Kasumi-1 (cell line): Measurements from ENCODE around the gene OPTN.
A peak's percentile ranks its signal among the peaks of the same experiment; 100 is the strongest.
"Not testable (repeated sequence)": the region's sequence is repeated elsewhere in the genome, so short reads cannot be mapped to it uniquely, and the experiment has no call there.

Experiments
- DNase-seq, 2 experiments: peaks; one replicate each; lab custom pipeline; 2025; lab: John Stamatoyannopoulos, UW

Gene OPTN

DNA sequence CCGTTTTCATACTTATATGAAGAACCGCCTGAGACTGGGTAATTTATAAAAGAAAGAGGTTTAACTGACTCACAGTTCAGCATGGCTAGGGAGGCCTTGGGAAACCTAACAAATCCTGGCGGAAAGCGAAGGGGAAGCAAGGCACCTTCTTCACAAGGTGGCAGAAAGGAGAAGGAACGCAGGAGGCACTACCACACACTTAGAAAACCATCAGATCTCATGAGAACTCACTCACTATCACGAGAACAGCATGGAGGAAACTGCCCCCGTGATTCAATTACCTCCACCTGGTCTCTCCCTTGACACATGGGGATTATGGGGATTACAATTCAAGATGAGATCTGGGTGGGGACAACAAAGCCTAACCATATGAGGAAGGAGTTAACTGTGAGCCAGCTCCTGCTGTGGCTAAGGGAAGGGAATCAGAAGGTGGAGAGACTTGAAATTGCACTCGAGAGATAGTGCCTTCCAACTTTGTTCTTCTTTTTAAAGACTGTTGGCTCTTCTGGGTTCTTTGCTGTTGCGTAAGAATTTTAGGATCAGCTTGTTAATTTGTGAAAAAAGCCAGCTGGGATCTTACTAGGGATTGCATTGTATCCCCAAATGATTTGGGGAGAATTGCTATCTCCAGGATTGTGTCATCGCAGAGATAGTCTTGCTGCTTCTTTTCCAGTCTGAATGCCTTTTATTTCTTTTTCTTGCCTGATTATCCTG lies 21.0 kb downstream of the OPTN start:
- peak in 1 of 2 experiments; percentile 40 for DNase-seq

DNA sequence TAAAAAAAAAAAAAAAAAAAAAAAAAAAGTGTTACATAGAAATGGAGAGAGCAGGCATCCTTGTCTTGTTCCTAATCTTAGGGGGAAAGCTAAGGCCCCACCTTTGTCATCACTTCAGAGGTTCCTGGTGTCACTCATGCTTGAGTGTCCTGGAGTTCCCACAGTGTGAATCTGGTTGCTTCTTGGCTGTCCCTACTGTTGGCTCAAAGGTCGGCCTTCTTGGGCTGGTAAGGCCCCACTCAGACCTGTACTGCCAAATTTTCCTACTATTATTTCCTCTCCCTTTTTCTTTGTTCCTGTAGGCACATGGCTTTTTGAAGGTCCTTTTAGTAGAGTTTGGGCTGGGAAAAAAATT lies 21.5 kb downstream of the OPTN start:
- no peak for DNase-seq

DNA sequence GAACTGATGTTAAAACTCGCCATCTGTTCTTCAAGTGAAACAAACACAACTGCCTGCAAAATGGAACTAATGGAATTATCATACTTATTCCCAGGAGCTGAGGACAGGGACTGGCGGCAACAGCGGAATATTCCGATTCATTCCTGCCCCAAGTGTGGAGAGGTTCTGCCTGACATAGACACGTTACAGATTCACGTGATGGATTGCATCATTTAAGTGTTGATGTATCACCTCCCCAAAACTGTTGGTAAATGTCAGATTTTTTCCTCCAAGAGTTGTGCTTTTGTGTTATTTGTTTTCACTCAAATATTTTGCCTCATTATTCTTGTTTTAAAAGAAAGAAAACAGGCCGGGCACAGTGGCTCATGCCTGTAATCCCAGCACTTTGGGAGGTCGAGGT lies 36.7 kb downstream of the OPTN start:
- no peak for DNase-seq

DNA sequence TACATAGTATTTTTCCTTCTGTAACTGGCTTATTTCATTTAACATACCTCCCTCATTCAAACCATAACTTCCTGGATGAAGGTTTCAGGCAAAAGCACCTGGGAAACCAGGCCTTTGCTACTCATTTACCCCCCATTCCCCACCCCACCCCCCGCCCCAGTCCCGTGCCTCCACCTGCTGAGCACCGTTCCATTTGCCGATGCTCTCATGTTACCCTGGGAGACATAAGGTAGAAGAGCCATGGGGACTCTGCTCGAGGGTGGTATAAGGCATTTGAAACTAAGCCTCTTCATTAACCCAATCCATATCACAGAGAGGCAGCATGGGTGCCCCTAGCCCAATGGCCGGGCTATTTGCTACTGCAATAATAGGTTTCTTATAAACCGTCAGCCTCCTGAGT lies 39.2 kb downstream of the OPTN start:
- DNase-seq = no peak

DNA sequence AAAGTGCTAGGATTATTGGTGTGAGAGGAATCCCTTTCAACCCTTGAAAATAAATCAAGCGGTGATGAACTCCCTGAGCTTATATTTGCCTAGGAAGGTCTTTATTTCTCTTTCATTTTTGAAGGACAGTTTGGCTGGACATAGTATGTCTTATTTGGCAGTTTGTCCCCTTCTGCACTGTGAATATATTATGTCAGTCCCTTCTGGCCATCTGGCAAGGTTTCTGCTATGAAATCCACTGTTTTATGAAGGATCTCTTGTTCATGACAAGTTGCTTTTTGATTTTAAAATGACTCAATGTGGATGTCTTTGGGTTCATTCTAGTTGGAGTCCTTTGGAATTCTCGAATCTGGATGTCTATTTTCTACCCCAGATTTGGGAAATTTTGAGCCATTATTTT lies 39.7 kb downstream of the OPTN start:
- DNase-seq = no peak

DNA sequence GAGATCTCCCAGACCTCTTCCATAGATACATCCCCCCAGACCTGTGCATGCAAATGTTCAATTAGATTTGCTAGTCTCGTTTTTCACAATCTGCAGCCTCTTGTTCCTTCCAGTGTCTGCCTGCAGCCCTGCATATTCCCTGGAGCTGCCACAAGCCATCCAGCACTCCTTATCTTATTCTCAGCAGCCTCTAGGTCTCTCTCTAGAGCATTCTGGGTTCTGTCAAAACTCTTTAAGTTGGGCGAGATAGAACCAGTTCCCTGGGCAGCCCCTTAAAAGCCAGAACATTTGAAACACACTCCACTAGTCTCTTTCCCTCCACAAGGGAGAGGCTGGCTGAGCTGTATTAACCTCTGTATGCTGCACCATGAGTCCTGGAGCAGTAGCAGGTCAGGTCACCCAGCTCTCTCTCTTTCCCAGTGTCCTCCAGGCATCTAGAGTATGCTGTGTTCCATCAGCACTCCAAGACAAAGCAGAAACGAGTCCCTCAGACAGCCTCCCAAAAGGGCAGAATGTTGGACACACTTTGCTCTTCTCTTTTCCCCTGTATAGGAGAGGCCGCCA lies 40.7 kb downstream of the OPTN start:
- no peak for DNase-seq

DNA sequence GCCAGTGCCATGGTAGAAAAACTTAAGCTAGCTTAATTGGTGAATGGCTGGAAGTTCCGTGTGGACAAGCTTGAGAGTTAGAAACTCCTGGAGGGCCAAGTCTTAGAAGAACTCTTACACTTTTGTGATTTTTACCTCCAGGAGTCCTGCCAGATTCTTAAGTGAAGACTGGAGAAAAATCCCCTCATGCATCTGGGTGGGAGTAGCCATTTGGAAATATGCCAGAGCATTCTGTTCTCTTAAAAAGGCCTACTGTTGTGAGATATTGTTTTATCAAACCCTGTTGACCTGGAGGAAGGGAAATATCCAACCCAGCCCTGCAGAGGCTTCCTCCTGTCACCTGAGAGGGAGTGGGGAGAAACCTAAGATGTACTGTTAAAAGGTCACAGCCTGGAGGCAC lies 43.8 kb downstream of the OPTN start:
- no peak for DNase-seq

DNA sequence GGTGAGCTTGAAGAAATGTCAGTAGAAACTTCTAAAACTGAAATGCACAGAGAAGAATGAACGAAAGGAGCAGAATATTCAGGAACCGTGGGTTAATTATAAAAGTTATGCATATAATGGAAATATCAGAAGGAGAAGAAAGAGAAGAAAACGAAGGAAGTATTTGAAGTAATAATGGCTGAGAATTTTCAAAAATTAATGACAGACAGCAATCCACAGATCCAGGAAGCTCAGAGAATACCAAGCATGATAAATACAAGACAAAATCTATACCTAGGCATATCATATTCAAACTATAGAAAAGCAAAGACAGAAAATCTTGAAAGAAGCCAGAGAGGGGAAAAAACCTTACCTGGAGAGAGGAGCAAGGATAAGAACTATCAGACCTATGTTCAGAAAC lies 44.9 kb downstream of the OPTN start:
- DNase-seq = no peak

DNA sequence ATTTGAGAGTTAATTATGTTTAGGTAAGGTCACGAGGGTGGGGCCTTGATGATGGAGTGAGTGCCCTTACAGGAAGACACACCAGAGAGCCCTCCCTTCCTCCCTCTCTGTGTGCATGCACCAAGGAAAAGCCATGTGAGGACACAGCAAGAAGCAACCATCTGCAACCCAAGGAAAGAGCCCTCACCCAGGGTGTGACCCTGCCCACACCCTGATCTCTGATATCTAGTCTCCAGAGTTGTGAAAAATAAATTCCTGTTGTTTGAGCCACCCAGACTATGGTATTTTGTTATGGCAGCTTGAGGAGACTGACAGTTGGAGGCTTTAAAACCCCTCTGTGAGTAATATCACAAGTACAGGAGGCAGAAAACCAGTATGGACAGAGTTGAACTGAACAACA lies 46.4 kb downstream of the OPTN start:
- DNase-seq = no peak

DNA sequence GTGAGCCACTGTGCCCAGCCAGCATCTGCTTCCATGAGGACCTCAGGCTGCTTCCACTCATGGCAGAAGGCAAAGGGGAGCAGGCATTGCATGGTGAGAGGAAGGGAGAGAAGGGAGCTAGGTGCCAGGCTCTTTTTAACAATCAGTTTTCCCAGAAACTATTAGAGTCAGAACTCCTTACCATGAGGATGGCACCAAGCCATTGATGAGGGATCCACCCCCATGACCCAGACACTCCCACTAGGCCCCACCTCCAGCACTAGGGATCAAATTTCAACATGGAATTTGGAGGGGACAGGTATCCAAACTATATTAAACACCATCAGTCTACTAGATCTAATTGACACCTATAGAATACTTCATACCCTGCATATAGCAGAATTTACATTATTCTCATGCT lies 47.2 kb downstream of the OPTN start:
- no peak for DNase-seq

DNA sequence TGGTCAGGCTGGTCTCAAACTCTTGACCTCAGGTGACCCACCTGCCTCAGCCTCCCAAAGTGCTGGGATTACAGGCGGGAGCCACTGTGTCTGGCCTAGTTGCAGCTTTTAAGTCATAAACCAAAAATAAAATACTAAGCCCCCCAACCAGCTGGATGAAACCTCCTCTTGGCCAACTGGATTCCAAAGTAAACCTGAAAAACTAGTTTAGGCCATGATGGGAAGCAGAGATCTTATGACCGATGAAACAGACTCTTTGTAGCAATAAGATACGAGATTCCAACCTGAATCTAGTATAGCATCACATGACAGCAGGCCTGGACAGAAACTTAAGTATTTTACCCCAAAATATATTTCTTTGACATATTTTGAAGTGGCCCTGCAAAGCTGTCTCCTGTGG lies 52.3 kb downstream of the OPTN start:
- no peak for DNase-seq

DNA sequence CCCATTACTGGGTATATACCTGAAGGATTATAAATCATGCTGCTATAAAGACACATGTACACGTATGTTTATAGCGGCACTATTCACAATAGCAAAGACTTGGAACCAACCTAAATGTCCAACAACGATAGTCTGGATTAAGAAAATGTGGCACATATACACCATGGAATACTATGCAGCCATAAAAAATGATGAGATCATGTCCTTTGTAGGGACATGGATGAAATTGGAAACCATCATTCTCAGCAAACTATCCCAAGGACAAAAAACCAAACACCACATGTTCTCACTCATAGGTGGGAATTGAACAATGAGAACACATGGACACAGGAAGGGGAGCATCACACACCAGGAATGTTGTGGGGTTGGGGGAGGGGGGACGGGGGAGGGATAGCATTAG lies 55.9 kb downstream of the OPTN start:
- DNase-seq = not testable (repeated sequence)

DNA sequence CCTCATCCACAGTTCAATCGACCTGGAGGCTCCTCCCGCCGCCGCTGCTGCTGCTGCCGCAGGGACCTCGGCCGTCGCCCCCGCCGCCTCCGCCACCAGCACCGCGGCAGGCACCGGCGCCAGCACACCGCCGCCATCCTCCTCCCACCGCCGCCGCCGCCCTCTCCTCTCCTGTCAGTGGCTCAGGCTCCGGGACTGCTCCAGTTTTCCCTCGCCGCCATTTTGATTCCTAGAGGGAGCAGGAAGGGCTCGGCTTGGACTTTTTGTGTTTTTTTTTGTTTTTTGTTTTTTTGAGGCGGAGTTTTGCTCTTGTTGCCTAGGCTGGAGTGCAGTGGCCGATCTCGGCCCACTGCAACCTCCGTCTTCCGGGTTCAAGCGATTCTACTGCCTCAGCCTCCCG lies 58.4 kb downstream of the OPTN start:
- DNase-seq = no peak

DNA sequence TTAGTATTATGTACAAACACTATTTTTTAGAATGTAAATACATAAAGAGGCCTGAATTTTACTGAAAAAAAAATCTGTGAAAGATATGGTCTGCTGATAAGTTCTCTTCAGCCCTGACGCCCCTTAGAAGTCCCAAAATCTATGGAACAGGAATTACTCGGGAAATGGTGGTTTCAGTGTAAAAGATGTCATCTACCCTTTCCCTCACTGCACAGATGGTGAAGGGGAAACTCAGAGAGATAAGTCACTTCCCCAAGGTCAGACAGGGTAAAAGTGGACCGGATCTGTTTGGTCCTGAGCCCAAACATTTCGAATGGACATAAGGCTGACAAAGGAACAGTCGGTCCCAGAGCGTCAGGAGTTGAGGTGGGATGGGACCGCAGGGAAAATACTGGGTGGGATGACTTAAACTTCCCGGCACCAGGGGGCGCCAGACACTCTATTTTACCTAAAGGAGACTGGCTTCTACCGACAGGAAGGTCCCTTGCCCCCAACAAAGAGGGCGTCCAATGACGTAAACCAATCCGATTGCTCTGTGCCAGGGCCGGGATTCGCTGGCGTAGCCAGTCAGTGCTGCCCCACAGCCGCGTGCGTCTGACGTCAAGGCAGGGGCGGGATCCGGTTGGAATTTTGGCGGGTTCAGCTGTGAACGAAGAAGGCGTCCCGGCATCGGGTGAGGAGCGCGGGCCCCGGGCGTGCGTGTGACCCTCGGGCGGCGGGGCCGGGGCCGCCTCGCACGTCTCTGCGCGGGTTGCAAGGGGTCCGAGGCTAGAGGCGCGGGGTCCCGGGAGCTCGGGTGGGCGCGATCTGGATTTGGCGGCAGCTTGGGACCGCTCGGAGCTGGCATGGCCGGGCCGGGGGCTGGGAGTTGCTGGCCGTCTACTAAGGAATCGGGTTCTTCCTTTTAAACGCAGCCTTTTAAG lies 61.2 kb downstream of the OPTN start, which contains the start of gene MCM10:
Gene MCM10, plus strand, starts transcription at position 625 of the 923 bp plus-strand sequence. CDS start 2,645 bp downstream, outside the sequence.
- peak; percentile 100 for DNase-seq

DNA sequence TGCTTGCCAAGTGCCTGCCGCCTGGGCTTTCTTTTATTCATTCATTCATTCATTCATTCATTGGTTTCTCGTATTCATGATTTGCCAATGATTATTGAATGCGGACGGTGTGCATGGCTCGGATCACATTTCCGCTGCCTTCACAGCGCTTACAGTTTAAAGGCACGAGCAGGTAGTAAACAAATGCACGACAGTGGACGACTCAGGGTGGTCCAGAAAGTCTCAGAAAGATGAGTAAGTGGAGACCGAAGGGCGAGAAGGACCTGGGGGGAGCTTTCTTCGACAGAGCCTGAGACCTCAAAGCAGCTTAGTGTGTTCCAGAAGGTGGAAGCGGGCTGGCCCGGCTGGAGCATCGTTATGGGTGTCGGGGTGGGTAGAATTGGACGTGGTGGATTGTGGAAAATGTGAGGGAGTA lies 61.9 kb downstream of the OPTN start:
- peak in 1 of 2 experiments; percentile 41 for DNase-seq

DNA sequence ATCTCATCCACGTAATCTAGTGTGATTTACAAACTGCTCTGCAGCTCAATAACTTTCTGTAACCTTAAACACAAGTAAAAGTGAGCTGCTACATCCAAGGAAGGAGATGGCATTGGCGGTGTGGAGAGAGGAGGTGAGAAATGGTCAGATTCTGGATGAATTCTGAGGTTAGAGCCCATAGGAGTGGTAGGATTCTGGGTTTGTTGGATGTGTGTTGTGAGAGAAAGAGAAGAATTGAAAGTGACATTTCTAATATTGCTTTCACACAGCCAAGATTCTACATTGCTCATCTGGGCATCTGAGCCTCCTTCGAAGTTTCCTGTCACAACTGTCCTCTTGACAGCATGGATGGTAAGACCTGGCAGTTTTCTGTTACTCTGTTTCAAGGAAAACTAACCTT lies 63.9 kb downstream of the OPTN start:
- DNase-seq = no peak

DNA sequence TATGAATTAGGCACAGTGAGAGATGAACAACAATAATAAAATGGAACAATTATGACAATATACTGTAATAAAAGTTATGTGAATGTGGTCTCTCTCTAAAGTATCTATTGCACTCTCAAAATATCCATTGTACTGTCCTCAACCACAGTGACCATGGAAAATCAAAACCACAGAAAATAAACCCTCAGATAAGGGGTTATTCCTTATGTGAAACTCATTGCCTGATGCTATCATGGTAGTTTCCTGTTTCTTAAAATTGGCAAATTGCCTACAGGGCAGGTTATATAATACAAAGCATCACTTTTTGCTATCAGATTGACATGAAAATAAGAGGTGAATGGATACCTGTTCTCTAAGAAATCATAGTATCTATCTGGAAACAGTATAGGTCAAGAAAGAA lies 65.2 kb downstream of the OPTN start:
- no peak for DNase-seq

DNA sequence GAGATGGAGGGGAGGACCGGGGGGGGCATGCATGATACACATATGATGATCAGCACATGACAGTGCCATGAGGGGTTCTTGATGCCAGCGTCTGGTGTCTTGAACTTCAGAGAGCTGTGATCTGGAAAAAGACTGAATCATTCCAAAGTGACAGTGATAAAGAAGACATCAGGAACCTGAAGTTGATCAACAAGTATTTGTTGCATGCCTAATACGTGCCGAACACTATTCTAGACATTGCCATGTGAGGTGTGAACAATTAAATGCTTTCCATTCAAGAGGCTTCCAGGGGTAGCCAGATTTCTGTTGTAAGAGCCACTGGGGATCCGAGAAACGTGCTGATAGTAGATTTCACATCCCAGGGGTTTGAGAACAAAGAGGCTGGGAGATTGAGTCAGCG lies 67.6 kb downstream of the OPTN start:
- no peak for DNase-seq

DNA sequence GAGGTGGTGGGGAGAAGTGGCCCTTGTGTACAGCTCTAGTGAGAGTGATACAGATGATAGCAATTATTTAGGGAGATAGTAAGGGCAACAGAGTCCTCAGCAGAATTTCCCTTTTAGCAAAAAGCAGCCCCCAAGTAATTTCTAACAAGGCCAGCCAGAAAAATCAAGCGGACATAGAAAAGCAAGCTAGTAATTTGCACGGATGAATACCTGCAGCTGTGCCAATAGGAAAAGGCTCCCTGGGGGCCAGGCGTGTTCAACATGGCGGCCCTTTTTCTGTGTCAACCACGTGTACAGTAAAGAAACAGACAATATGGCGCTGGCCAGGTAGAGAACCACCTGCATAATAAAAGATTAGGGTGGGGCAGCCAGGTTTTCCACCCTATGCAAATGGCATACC lies 68.8 kb downstream of the OPTN start:
- DNase-seq = no peak

DNA sequence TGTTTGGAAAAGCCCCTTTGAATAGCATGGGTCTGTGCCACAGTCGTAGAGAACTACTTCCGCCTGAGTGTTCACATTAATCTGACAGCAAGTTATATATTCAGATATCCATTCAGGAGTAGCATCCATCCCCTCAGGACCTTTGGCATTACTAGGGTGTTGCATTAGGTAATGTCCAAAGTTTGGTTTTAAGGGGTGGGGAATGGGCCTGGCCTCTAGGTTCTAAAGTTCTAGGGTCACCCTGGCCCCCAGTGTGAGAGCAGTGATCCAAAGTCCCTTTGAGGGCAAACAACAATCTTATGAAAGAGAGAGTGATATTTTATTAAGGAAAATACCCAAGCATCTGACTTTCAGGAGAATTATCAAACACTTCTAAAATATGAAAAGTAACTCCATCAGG lies 73.7 kb downstream of the OPTN start:
- no peak for DNase-seq

DNA sequence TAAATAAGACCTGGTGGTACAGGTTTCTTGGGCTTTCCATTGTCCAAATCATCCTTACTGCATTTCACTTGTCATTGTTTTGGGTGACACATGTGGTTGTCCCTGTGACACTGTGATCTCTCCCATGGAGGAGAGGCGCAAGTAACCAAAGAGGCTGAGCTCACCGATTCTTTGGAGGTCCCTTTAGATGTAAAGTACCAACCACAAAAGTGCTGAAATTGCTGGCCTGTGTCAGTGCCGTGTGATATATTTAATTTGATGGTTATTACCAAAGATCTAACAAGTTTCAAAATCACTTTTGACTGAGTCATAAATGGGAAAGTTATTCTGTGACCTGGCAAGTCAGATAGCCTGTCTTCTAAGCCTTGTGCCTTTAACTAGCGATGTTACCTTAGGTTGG lies 80.8 kb downstream of the OPTN start:
- no peak for DNase-seq

DNA sequence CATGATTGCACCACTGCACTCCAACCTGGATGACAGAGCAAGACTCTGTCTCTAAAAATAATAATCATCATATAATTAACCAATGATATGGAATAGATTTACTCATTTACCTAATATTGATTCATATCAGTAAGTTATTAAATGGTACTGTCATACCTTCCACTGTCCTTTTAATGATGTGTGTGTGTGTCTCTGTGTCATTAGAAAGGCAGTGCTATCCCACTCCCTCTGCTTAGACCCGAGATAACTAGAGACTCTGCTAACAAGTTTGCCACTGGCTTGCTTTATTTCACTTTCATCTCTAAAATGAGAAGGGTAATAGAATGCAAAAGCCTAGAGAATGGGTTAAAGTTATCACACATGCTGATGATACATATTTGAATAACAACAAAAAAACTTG lies 82.5 kb downstream of the OPTN start:
- no peak for DNase-seq

DNA sequence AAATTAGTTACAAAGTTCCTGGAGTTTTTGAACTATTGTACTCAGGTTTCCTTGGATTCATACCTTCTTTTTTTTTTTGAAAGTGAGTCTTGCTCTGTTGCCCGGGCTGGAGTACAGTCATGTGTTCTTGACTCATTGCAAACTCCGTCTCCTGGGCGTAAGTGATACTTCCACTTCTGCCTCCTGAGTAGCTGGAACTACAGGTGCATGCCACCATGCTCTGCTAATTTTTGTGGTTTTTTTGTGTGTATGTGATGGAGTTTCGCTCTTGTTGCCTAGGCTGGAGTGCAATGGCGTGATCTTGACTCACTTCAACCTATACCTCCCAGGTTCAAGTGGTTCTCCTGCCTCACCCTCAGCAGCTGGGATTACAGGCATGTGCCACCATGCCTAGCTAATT lies 83.7 kb downstream of the OPTN start:
- DNase-seq = no peak
